H1 (cell line): Measurements from ENCODE around the gene FLVCR1. TPM values are rescaled to one million over a fixed set of nuclear protein-coding genes. Genes with fewer than 3 reads are reported as not detected.

Experiments used
- CTCF ChIA-PET: fragments of 300-600 bp; sonication (Branson Sonifier 250); formaldehyde crosslinking; loops from one replicate; lab custom pipeline; 2021; ENCODE audit not compliant: partially characterized antibody; lab: Charles Lee
- POLR2A ChIA-PET: fragments of 300-600 bp; sonication (Branson Sonifier 250); formaldehyde crosslinking; loops from one replicate; lab custom pipeline; 2021; ENCODE audit warnings: inconsistent platforms; ENCODE audit not compliant: partially characterized antibody; lab: Charles Lee
- DNase-seq, 2 experiments: peaks; one replicate each; pipeline versions ENCODE4 v3.0.0 to v3.0.0-alpha.2; 2010 to 2022; ENCODE audit warnings: low spot score in 2 of 2, low read depth in 1 of 2, mixed read lengths in 1 of 2
- FAIRE-seq: peaks from 2 replicates; lab custom pipeline; 2011; peaks lifted over from hg19 to GRCh38; lab: Jason Lieb, UNC
- H2AFZ ChIP-seq: 2 replicates; pipeline ENCODE4 v1.8.1; 2012; ENCODE audit warnings: low read length, inconsistent platforms
- H2AK5ac ChIP-seq: 2 replicates; pipeline ENCODE4 v1.6.1; 2013; ENCODE audit warnings: low read depth, low read length
- H2BK120ac ChIP-seq: replicated peaks from 2 replicates; pipeline ENCODE3; 2013; ENCODE audit warnings: low read depth, low read length, inconsistent platforms
- H2BK12ac ChIP-seq: 2 replicates; pipeline ENCODE4 v1.6.1; 2013; ENCODE audit warnings: low read depth, low read length
- H2BK15ac ChIP-seq: 2 replicates; pipeline ENCODE4 v1.6.1; 2013; ENCODE audit warnings: low read length
- H2BK20ac ChIP-seq: 2 replicates; pipeline ENCODE4 v1.6.1; 2013; ENCODE audit warnings: low read length
- H2BK5ac ChIP-seq: 2 replicates; pipeline ENCODE4 v1.6.1; 2013; ENCODE audit warnings: low read depth, low read length
- H3K14ac ChIP-seq: 2 replicates; pipeline ENCODE4 v1.6.1; 2013; ENCODE audit warnings: inconsistent platforms; ENCODE audit not compliant: insufficient read length
- H3K18ac ChIP-seq: 2 replicates; pipeline ENCODE4 v1.6.1; 2013; ENCODE audit warnings: low read length; ENCODE audit errors: extremely low read depth
- H3K23ac ChIP-seq: 2 replicates; pipeline ENCODE4 v1.6.1; 2013; ENCODE audit warnings: inconsistent platforms; ENCODE audit not compliant: insufficient read length
- H3K23me2 ChIP-seq: 2 replicates; pipeline ENCODE4 v1.6.1; 2013; ENCODE audit warnings: low read depth, low read length
- H3K27ac ChIP-seq: 2 replicates; pipeline ENCODE4 v1.6.1; 2011; ENCODE audit warnings: low read depth, low read length, inconsistent platforms
- H3K27me3 ChIP-seq, 4 experiments: replicated peaks in 1 of 4; 1 replicate in 1 of 4; 2 replicates in 3 of 4; pipeline versions ENCODE4 v1.6.1 to v1.8.1; 2011 to 2013; ENCODE audit warnings: low read length in 3 of 4, mild to moderate bottlenecking in 3 of 4, inconsistent platforms in 2 of 4, mixed read lengths in 2 of 4, moderate library complexity in 1 of 4; ENCODE audit not compliant: control insufficient read depth in 3 of 4, insufficient read depth in 3 of 4; ENCODE audit errors: extremely low read depth in 1 of 4
- H3K36me3 ChIP-seq, 4 experiments: 2 replicates each; pipeline versions ENCODE4 v1.6.1 to v1.8.1; 2011 to 2013; ENCODE audit warnings: mild to moderate bottlenecking in 4 of 4, low read length in 3 of 4, moderate library complexity in 2 of 4, control low read depth in 1 of 4, inconsistent platforms in 1 of 4; ENCODE audit not compliant: insufficient read depth in 4 of 4, control insufficient read depth in 2 of 4
- H3K4ac ChIP-seq: replicated peaks from 2 replicates; pipeline ENCODE3; 2013; ENCODE audit warnings: low read length, low read depth, mixed read lengths, inconsistent platforms; ENCODE audit not compliant: insufficient read length
- H3K4me1 ChIP-seq, 4 experiments: replicated peaks in 1 of 4; 1 replicate in 1 of 4; 2 replicates in 3 of 4; pipeline versions ENCODE4 v1.6.1 to v1.8.1; 2011 to 2013; ENCODE audit warnings: low read length in 3 of 4, inconsistent platforms in 2 of 4, mixed read lengths in 1 of 4; ENCODE audit not compliant: insufficient read depth in 4 of 4, control insufficient read depth in 3 of 4
- H3K4me2 ChIP-seq, 2 experiments: 2 replicates each; pipeline versions ENCODE4 v1.6.1 to v1.8.1; 2011 to 2013; ENCODE audit warnings: low read depth in 2 of 2, low read length in 2 of 2, control low read depth in 1 of 2, inconsistent platforms in 1 of 2, mild to moderate bottlenecking in 1 of 2; ENCODE audit not compliant: insufficient read depth in 1 of 2
- H3K4me3 ChIP-seq, 4 experiments: fragments of 200-600, 300-600 bp in 1 of 4; sonication (generic), shearing (Covaris generic), sonication (Bioruptor Twin) in 1 of 4; 2 replicates each; pipeline versions ENCODE4 v1.5.1 to v1.8.1; 2011 to 2016; ENCODE audit warnings: low read length in 4 of 4, low read depth in 3 of 4, control low read depth in 2 of 4, inconsistent platforms in 2 of 4, mild to moderate bottlenecking in 2 of 4, mixed read lengths in 1 of 4, moderate library complexity in 1 of 4; ENCODE audit not compliant: insufficient read depth in 2 of 4; ENCODE audit errors: extremely low read depth in 1 of 4
- H3K56ac ChIP-seq: replicated peaks from 2 replicates; pipeline ENCODE3; 2013; ENCODE audit warnings: low read depth, mild to moderate bottlenecking, mixed read lengths, low read length, inconsistent platforms; ENCODE audit not compliant: insufficient read length
- H3K79me1 ChIP-seq: 2 replicates; pipeline ENCODE4 v1.6.1; 2013; ENCODE audit warnings: low read depth, low read length, control low read depth
- H3K79me2 ChIP-seq, 2 experiments: 2 replicates each; pipeline versions ENCODE4 v1.6.1 to v1.8.1; 2012 to 2013; ENCODE audit warnings: low read length in 2 of 2, mild to moderate bottlenecking in 2 of 2, inconsistent platforms in 1 of 2; ENCODE audit not compliant: insufficient read depth in 2 of 2, control insufficient read depth in 1 of 2
- H3K9ac ChIP-seq, 4 experiments: replicated peaks in 1 of 4; 1 replicate in 1 of 4; 2 replicates in 3 of 4; pipeline versions ENCODE4 v1.6.1 to v1.8.1; 2011 to 2013; ENCODE audit warnings: low read depth in 3 of 4, low read length in 3 of 4, control low read depth in 2 of 4, mild to moderate bottlenecking in 2 of 4, moderate library complexity in 2 of 4, inconsistent platforms in 1 of 4; ENCODE audit errors: extremely low read depth in 1 of 4
- H3K9me3 ChIP-seq, 2 experiments: 2 replicates each; pipeline versions ENCODE4 v1.6.1 to v1.8.1; 2012 to 2013; ENCODE audit warnings: mild to moderate bottlenecking in 2 of 2, moderate library complexity in 2 of 2, control low read depth in 1 of 2, inconsistent platforms in 1 of 2, low read depth in 1 of 2, low read length in 1 of 2, mixed read lengths in 1 of 2; ENCODE audit not compliant: insufficient read depth in 2 of 2
- H4K20me1 ChIP-seq, 2 experiments: replicated peaks in 1 of 2; 2 replicates each; pipeline versions ENCODE3 to v1.8.1; 2011 to 2013; ENCODE audit warnings: inconsistent platforms in 2 of 2, low read length in 2 of 2, mild to moderate bottlenecking in 1 of 2; ENCODE audit not compliant: insufficient read depth in 2 of 2, control insufficient read depth in 1 of 2
- H4K5ac ChIP-seq: 2 replicates; pipeline ENCODE4 v1.6.1; 2013; ENCODE audit warnings: low read length, low read depth, mixed read lengths, inconsistent platforms; ENCODE audit not compliant: insufficient read length
- H4K8ac ChIP-seq: 2 replicates; pipeline ENCODE4 v1.8.0; 2013; ENCODE audit warnings: mild to moderate bottlenecking, moderate library complexity, low read length, inconsistent platforms; ENCODE audit not compliant: insufficient read depth; ENCODE audit errors: extremely low read depth
- H4K91ac ChIP-seq: replicated peaks from 2 replicates; pipeline ENCODE3; 2013; ENCODE audit warnings: low read length, mixed read lengths, inconsistent platforms; ENCODE audit not compliant: insufficient read length
- PHF8 ChIP-seq: fragments of 200-600 bp; sonication (generic); conservative IDR thresholded peaks from 2 replicates; pipeline ENCODE4 v1.7.1; 2012; ENCODE audit warnings: low read depth, mild to moderate bottlenecking, inconsistent platforms, low read length, moderate library complexity
- WGBS, 2 experiments: shearing (Covaris generic) in 1 of 2; methylation state at CpG; one replicate each; pipeline versions ENCODE4 v1.1.6 to v1.1.7; 2013 to 2015; ENCODE audit warnings: low lambda C conversion rate in 2 of 2, mixed read lengths in 2 of 2, inconsistent platforms in 1 of 2, low coverage in 1 of 2, missing lambda C conversion rate in 1 of 2; ENCODE audit not compliant: insufficient replicate concordance in 2 of 2, insufficient coverage in 1 of 2, insufficient read length in 1 of 2; ENCODE audit errors: extremely low coverage in 1 of 2, missing lambda C conversion rate in 1 of 2; 5-methylcytosine and 5-hydroxymethylcytosine counted together
- polyA plus RNA-seq, 7 experiments: library from polyadenylated mRNA; depleted of rRNA in 3 of 7; stranded (reverse) in 5 of 7; unstranded in 2 of 7; fragments of >200 nt in 5 of 7; fragments of 200-250 nt in 2 of 7; gene quantifications; 1 replicate in 5 of 7; 2 replicates in 1 of 7; 4 replicates in 1 of 7; pipeline versions ENCODE4 v1.2.1 to v1.2.3, GENCODE V29; 2011 to 2013; ENCODE audit warnings: missing spikeins in 2 of 7, mixed read lengths in 2 of 7
- total RNA-seq: library from RNA; stranded (reverse); fragmentation: NEBNext Ultra II Directional; extraction: Animal tissue kit (Norgen Biotek cat#: 25700); gene quantifications from 2 replicates; pipeline ENCODE4 v1.2.1, GENCODE V29; 2021
- TF ChIP-seq, protein P1 (sequence below): IDR thresholded peaks from 2 replicates; pipeline ENCODE4 v1.6.1; 2012; ENCODE audit warnings: low read length, inconsistent platforms

FLVCR1 gene
- total and polyA plus RNA-seq, 2 of the 8 experiments (the other 6 are each of a cell fraction or from before 2014, with no cell fraction given): 31.8 to 75.7 TPM

DNA sequence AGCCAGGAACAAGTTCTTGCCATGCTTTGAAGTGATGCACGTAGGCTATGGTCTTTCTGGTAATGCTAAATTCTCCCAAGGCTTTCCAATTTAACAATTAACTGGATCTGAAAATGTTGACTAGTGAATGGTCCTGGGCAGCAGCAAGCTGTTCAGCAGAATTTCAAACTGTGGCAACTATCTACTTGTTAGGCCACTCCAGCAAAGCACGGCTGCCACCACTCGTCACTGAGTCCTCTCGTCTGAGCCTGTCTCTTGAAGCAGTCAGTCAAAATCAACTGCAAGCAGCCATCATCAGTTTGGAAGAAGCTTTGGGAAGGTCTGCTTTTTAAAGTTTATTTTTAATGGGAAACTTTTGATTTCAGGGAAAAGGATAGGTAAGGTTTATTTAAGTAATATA, 6.1 kb downstream of the FLVCR1 start:
- no peak for DNase-seq
- POLR2A ChIA-PET: interaction anchor here (0.8 to 8.1 kb wide), 7 partner anchors 9 to 35 kb away, joined by 3 to 67 read pairs (median 5); no protein-coding TSS in a partner anchor
- Histone ChIP-seq H3K4me3 (peak overlapping the region in 1 of 4 experiments; percentile 57; a peak in 1 of 8 replicates), H2BK5ac (no peak overlapping the region), H3K36me3 (peaks cover 7 to 75% (median 32%) of the 10 kb centered on the region in 4 experiments; a peak in 6 of 8 replicates), H3K27ac (no peak overlapping the region), H3K4me1 (no peaks in the 10 kb centered on the region; a peak in 1 of 7 replicates), H3K9ac (no peak overlapping the region), H2BK12ac (no peak overlapping the region), H4K91ac (no peak overlapping the region), H4K8ac (no peak overlapping the region), H2BK20ac (no peak overlapping the region), H3K23me2 (peaks cover 2% of the 10 kb centered on the region; the same call in 1 of the 2 replicates), H3K4me2 (peak overlapping the region; percentile 13 to 23; a peak in 2 of 4 replicates)
- 93% methylated on average over 4 of the region's 4 CpGs; no CpG with 5 or more reads in 1 of the 2 experiments for WGBS, 2 experiments
- CTCF ChIA-PET: interaction anchor here (0.6 to 1.2 kb wide), 5 partner anchors 14 to 130 kb away, joined by 3 to 4 read pairs (median 3); no protein-coding TSS in a partner anchor
- no peak for TF ChIP-seq PHF8
- TF ChIP-seq, protein P1, sequence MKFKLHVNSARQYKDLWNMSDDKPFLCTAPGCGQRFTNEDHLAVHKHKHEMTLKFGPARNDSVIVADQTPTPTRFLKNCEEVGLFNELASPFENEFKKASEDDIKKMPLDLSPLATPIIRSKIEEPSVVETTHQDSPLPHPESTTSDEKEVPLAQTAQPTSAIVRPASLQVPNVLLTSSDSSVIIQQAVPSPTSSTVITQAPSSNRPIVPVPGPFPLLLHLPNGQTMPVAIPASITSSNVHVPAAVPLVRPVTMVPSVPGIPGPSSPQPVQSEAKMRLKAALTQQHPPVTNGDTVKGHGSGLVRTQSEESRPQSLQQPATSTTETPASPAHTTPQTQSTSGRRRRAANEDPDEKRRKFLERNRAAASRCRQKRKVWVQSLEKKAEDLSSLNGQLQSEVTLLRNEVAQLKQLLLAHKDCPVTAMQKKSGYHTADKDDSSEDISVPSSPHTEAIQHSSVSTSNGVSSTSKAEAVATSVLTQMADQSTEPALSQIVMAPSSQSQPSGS: no peak
- TF ChIP-seq, all 59 proteins: peak for 0
- FAIRE-seq: no peak
- no peak overlapping the region for H2BK120ac ChIP-seq
- H4K20me1 ChIP-seq: peaks cover 11 to 17% of the 10 kb centered on the region in 2 experiments
- no peak overlapping the region for H2AK5ac ChIP-seq
- H3K9me3 ChIP-seq: no peaks in the 10 kb centered on the region
- H3K23ac ChIP-seq: no peak overlapping the region
- H3K27me3 ChIP-seq: no peaks in the 10 kb centered on the region
- H3K79me1 ChIP-seq: 0 out of 2 replicates have a peak, but pooled peaks cover 4% of the 10 kb centered on the region
- H4K5ac ChIP-seq: no peak overlapping the region
- no peak overlapping the region for H3K4ac ChIP-seq
- no peak overlapping the region for H3K18ac ChIP-seq
- H2BK15ac ChIP-seq: no peak overlapping the region
- no peak overlapping the region for H2AFZ ChIP-seq
- peaks cover 25 to 84% of the 10 kb centered on the region in 2 experiments for H3K79me2 ChIP-seq
- no peak overlapping the region for H3K14ac ChIP-seq
- no peak overlapping the region for H3K56ac ChIP-seq
